Activated CD4-positive, alpha-beta memory T cell treated with anti-CD3 and anti-CD28 coated beads for 36 hours (primary cell): ENCODE data around the gene KAT6B. TPM values are rescaled to one million over a fixed set of nuclear protein-coding genes. Genes with fewer than 3 reads are reported as not detected.

Experiments used
- CTCF ChIA-PET: fragments of 350-600 bp; sonication (Branson Sonifier 250); formaldehyde crosslinking; loops from one replicate; lab custom pipeline; 2021; ENCODE audit warnings: antibody characterized with exemption, inconsistent platforms; lab: Charles Lee
- POLR2A ChIA-PET: fragments of 350-600 bp; sonication (Branson Sonifier 250); formaldehyde crosslinking; loops from one replicate; lab custom pipeline; 2021; ENCODE audit warnings: antibody characterized with exemption; lab: Charles Lee
- DNase-seq: peaks from one replicate; pipeline ENCODE4 v3.0.0-alpha.2; 2020
- H3K27ac Mint-ChIP-seq: one replicate; pipeline ENCODE4 v1.8.0; 2021; ENCODE audit warnings: mixed read lengths
- H3K27me3 Mint-ChIP-seq: one replicate; pipeline ENCODE4 v1.8.0; 2021; ENCODE audit warnings: mixed read lengths
- H3K36me3 Mint-ChIP-seq: one replicate; pipeline ENCODE4 v1.8.0; 2021; ENCODE audit warnings: mixed read lengths
- H3K4me1 Mint-ChIP-seq: one replicate; pipeline ENCODE4 v1.8.0; 2021; ENCODE audit warnings: low read depth, mixed read lengths
- H3K4me3 Mint-ChIP-seq: one replicate; pipeline ENCODE4 v1.8.0; 2021; ENCODE audit warnings: mild to moderate bottlenecking, mixed read lengths
- H3K9me3 Mint-ChIP-seq: one replicate; pipeline ENCODE4 v1.8.0; 2021; ENCODE audit warnings: mixed read lengths
- intact Hi-C: fragments of 100-400 bp; cut with micrococcal nuclease; formaldehyde crosslinking; loops from one replicate; pipeline ENCODE4 v1.15.1; 2023
- total RNA-seq, 2 experiments: library from RNA; stranded (reverse); gene quantifications; one replicate each; pipeline ENCODE4 v1.2.3, GENCODE V29; 2021

The KAT6B gene
- total RNA-seq, 2 experiments from 2014 or later = 17.4 to 20.5 TPM

- no peaks in the 10 kb centered on the region for H3K27me3 Mint-ChIP-seq
- H3K4me3 Mint-ChIP-seq = no peak overlapping the region
- H3K4me1 Mint-ChIP-seq = peaks cover 34% of the 10 kb centered on the region
- CTCF ChIA-PET = interaction anchor here (1.7 to 2.7 kb wide), 2 partner anchors 12 to 17 kb away, joined by 4 to 10 read pairs; no protein-coding TSS in a partner anchor
- no peaks in the 10 kb centered on the region for H3K9me3 Mint-ChIP-seq
- no peak overlapping the region for H3K27ac Mint-ChIP-seq
- peaks cover 7% of the 10 kb centered on the region for H3K36me3 Mint-ChIP-seq
- intact Hi-C loops = loop anchor here (5.0 kb wide), 1 partner anchor 106 kb away; no protein-coding TSS in a partner anchor
- no peak for DNase-seq
- POLR2A ChIA-PET = no interaction called here
Measured at GRCh38 chr10:75002967-75003594, 176.7 kb downstream of the KAT6B start.

- H3K27ac Mint-ChIP-seq = no peak overlapping the region
- peaks cover 7% of the 10 kb centered on the region for H3K36me3 Mint-ChIP-seq
- H3K4me1 Mint-ChIP-seq = peaks cover 40% of the 10 kb centered on the region
- H3K4me3 Mint-ChIP-seq = no peak overlapping the region
- DNase-seq = no peak
- ChIA-PET CTCF (interaction anchor here (1.7 kb wide), 1 partner anchor 13 kb away, joined by 4 read pairs; no protein-coding TSS in a partner anchor), POLR2A (interaction anchor here (0.5 kb wide), 1 partner anchor 639 kb away, joined by 3 read pairs; no protein-coding TSS in a partner anchor)
- no peaks in the 10 kb centered on the region for H3K9me3 Mint-ChIP-seq
- no peaks in the 10 kb centered on the region for H3K27me3 Mint-ChIP-seq
- intact Hi-C loops = loop anchor here (5.0 kb wide), 1 partner anchor 107 kb away; no protein-coding TSS in a partner anchor
Measured at GRCh38 chr10:75003891-75004290, 177.5 kb downstream of the KAT6B start.

- DNase-seq = no peak
- H3K36me3 Mint-ChIP-seq = peaks cover 7% of the 10 kb centered on the region
- peaks cover 28% of the 10 kb centered on the region for H3K4me1 Mint-ChIP-seq
- peak overlapping the region; percentile 29 for H3K27ac Mint-ChIP-seq
- intact Hi-C loops = no loop called here
- no peak overlapping the region for H3K4me3 Mint-ChIP-seq
- ChIA-PET POLR2A (no interaction called here), CTCF (no interaction called here)
- no peaks in the 10 kb centered on the region for H3K27me3 Mint-ChIP-seq
- H3K9me3 Mint-ChIP-seq = no peaks in the 10 kb centered on the region
Measured at GRCh38 chr10:75007646-75008045, 181.2 kb downstream of the KAT6B start.

- intact Hi-C loops = no loop called here
Measured at GRCh38 chr10:75008952-75009351, 182.6 kb downstream of the KAT6B start.

GRCh38 chr10:75009426-75009825 lies 183.0 kb downstream of the KAT6B start:
- POLR2A ChIA-PET = no interaction called here
- no peak overlapping the region for H3K27ac Mint-ChIP-seq

More at GRCh38 chr10:75008952-75009351, 182.6 kb downstream of the KAT6B start:
- Mint-ChIP-seq H3K9me3 (no peaks in the 10 kb centered on the region), H3K27me3 (no peaks in the 10 kb centered on the region), H3K36me3 (peaks cover 7% of the 10 kb centered on the region), H3K27ac (no peak overlapping the region), H3K4me3 (no peak overlapping the region), H3K4me1 (peaks cover 41% of the 10 kb centered on the region)
- CTCF ChIA-PET = interaction anchor here (0.6 to 0.7 kb wide), 2 partner anchors 12 to 123 kb away, joined by 3 read pairs; no protein-coding TSS in a partner anchor
- POLR2A ChIA-PET = no interaction called here
- no peak for DNase-seq

GRCh38 chr10:75010373-75010772 lies 184.0 kb downstream of the KAT6B start:
- H3K4me3 Mint-ChIP-seq = no peak overlapping the region
- no peak overlapping the region for H3K27ac Mint-ChIP-seq
- intact Hi-C loops = loop anchor here (5.0 kb wide), 3 partner anchors 33 to 423 kb away; partner anchors contain the start of gene KAT6B
- H3K36me3 Mint-ChIP-seq = peaks cover 5% of the 10 kb centered on the region
- CTCF ChIA-PET = no interaction called here
- H3K4me1 Mint-ChIP-seq = peaks cover 52% of the 10 kb centered on the region
- H3K27me3 Mint-ChIP-seq = no peaks in the 10 kb centered on the region
- H3K9me3 Mint-ChIP-seq = no peaks in the 10 kb centered on the region
- DNase-seq = no peak
- POLR2A ChIA-PET = no interaction called here

More at GRCh38 chr10:75009426-75009825, 183.0 kb downstream of the KAT6B start:
- Mint-ChIP-seq H3K36me3 (peaks cover 5% of the 10 kb centered on the region), H3K4me3 (no peak overlapping the region), H3K4me1 (peaks cover 43% of the 10 kb centered on the region), H3K27me3 (no peaks in the 10 kb centered on the region), H3K9me3 (no peaks in the 10 kb centered on the region)
- intact Hi-C loops = no loop called here
- no peak for DNase-seq
- CTCF ChIA-PET = interaction anchor here (0.7 kb wide), 1 partner anchor 124 kb away, joined by 3 read pairs; no protein-coding TSS in a partner anchor

- intact Hi-C loops = loop anchor here (5.0 kb wide), 3 partner anchors 34 to 424 kb away; partner anchors contain the start of gene KAT6B
- Mint-ChIP-seq H3K4me3 (no peak overlapping the region), H3K9me3 (no peaks in the 10 kb centered on the region), H3K36me3 (peaks cover 5% of the 10 kb centered on the region), H3K27ac (no peak overlapping the region), H3K4me1 (peaks cover 52% of the 10 kb centered on the region), H3K27me3 (no peaks in the 10 kb centered on the region)
- ChIA-PET CTCF (no interaction called here), POLR2A (no interaction called here)
- no peak for DNase-seq
Measured at GRCh38 chr10:75011221-75011620, 184.8 kb downstream of the KAT6B start.

- Mint-ChIP-seq H3K27me3 (no peaks in the 10 kb centered on the region), H3K36me3 (peaks cover 2% of the 10 kb centered on the region), H3K4me3 (no peak overlapping the region), H3K4me1 (peaks cover 46% of the 10 kb centered on the region), H3K9me3 (no peaks in the 10 kb centered on the region), H3K27ac (peak overlapping the region; percentile 81)
- ChIA-PET POLR2A (interaction anchor here (0.6 kb wide), 1 partner anchor 375 kb away, joined by 3 read pairs; no protein-coding TSS in a partner anchor), CTCF (interaction anchor here (1.9 kb wide), 1 partner anchor 11 kb away, joined by 5 read pairs; no protein-coding TSS in a partner anchor)
- intact Hi-C loops = loop anchor here (5.0 kb wide), 3 partner anchors 35 to 425 kb away; partner anchors contain the start of gene KAT6B
- DNase-seq = no peak
Measured at GRCh38 chr10:75012471-75012870, 186.1 kb downstream of the KAT6B start.

GRCh38 chr10:75013007-75013406 lies 186.6 kb downstream of the KAT6B start:
- peak overlapping the region; percentile 81 for H3K27ac Mint-ChIP-seq
- no peak overlapping the region for H3K4me3 Mint-ChIP-seq
- POLR2A ChIA-PET = interaction anchor here (0.6 to 1.3 kb wide), 3 partner anchors 12 to 376 kb away, joined by 3 to 5 read pairs (median 3); partner anchors contain the start of gene VDAC2
- CTCF ChIA-PET = interaction anchor here (1.9 kb wide), 1 partner anchor 11 kb away, joined by 5 read pairs; no protein-coding TSS in a partner anchor
- H3K4me1 Mint-ChIP-seq = peaks cover 41% of the 10 kb centered on the region
- no peak for DNase-seq
- H3K9me3 Mint-ChIP-seq = no peaks in the 10 kb centered on the region
- H3K27me3 Mint-ChIP-seq = no peaks in the 10 kb centered on the region
- no peaks in the 10 kb centered on the region for H3K36me3 Mint-ChIP-seq
- intact Hi-C loops = loop anchor here (5.0 kb wide), 3 partner anchors 36 to 426 kb away; partner anchors contain the start of gene KAT6B

GRCh38 chr10:75013522-75013921 lies 187.1 kb downstream of the KAT6B start:
- no peaks in the 10 kb centered on the region for H3K9me3 Mint-ChIP-seq
- DNase-seq = no peak
- no peaks in the 10 kb centered on the region for H3K27me3 Mint-ChIP-seq
- POLR2A ChIA-PET = interaction anchor here (1.1 to 1.3 kb wide), 2 partner anchors 12 to 197 kb away, joined by 3 to 5 read pairs; partner anchors contain the start of gene VDAC2
- H3K4me3 Mint-ChIP-seq = peak overlapping the region; percentile 48
- peaks cover 36% of the 10 kb centered on the region for H3K4me1 Mint-ChIP-seq
- H3K36me3 Mint-ChIP-seq = no peaks in the 10 kb centered on the region
- peak overlapping the region; percentile 81 for H3K27ac Mint-ChIP-seq
- intact Hi-C loops = loop anchor here (5.0 kb wide), 3 partner anchors 36 to 426 kb away; partner anchors contain the start of gene KAT6B
- CTCF ChIA-PET = interaction anchor here (0.7 to 1.9 kb wide), 3 partner anchors 8 to 16 kb away, joined by 3 to 5 read pairs (median 4); no protein-coding TSS in a partner anchor

GRCh38 chr10:75014516-75015230 lies 188.3 kb downstream of the KAT6B start:
- peaks cover 33% of the 10 kb centered on the region for H3K4me1 Mint-ChIP-seq
- H3K4me3 Mint-ChIP-seq = no peak overlapping the region
- no peak overlapping the region for H3K27ac Mint-ChIP-seq
- H3K9me3 Mint-ChIP-seq = no peaks in the 10 kb centered on the region
- DNase-seq = no peak
- intact Hi-C loops = loop anchor here (5.0 kb wide), 4 partner anchors 37 to 427 kb away; partner anchors contain the start of gene KAT6B
- ChIA-PET CTCF (interaction anchor here (1.0 kb wide), 1 partner anchor 17 kb away, joined by 3 read pairs; no protein-coding TSS in a partner anchor), POLR2A (no interaction called here)
- H3K27me3 Mint-ChIP-seq = no peaks in the 10 kb centered on the region
- H3K36me3 Mint-ChIP-seq = no peaks in the 10 kb centered on the region
